Body of pancreas (tissue), 4 donors: ENCODE measurements around the gene CDC25B.

Source experiments
- CTCF ChIP-seq, 7 experiments: fragments of 450-650 bp in 4 of 7; fragments of 200-600 bp in 3 of 7; sonication (generic) in 3 of 7; IDR thresholded peaks; one replicate each; pipeline ENCODE4 v1.5.1; 2016 to 2019; ENCODE audit warnings: antibody characterized with exemption in 7 of 7
- POLR2A ChIP-seq, 3 donors: fragments of 450-650 bp; IDR thresholded peaks; one replicate each; pipeline ENCODE4 v1.6.1; 2016; ENCODE audit warnings: antibody characterized with exemption in 3 of 3, mild to moderate bottlenecking in 2 of 3

GRCh38 chr20:3766422-3767109 is 29.5 kb upstream of the CDC25B start:
- TF ChIP-seq CTCF (IDR thresholded peaks at IDR 0.05) = no peak
- no peak for TF ChIP-seq POLR2A (IDR thresholded peaks at IDR 0.05)
